GM19025 (cell line): Measurements from ENCODE around the gene ATL1.
"Not testable (repeated sequence)": the region's sequence is repeated elsewhere in the genome, so short reads cannot be mapped to it uniquely, and the experiment has no call there.

Source experiments
- ATAC-seq: cut with Tn5 transposase; IDR thresholded peaks from one replicate; pipeline ENCODE4 v1.9.1; 2021; ENCODE audit warnings: mild to moderate bottlenecking, low read depth, moderate library complexity; ENCODE audit not compliant: unreplicated experiment

Gene ATL1

DNA sequence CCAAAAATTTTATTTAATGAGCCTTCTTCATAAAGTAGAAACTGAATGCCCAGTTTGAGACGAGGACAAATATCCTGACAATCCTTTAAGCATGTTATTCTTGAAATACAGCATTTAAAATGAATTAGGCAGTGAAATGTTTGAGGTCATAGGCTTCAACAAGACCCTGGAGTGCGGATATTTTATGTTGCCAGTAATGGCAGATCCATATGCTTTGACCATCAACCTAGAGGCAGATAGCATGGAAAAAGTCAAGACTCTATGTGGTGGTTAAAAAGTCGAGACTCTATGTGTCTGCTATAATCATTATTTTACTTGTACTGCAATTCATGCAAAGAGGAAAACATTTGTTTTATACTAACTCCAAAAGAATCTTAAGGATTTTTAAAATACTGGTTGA, 25.5 kb upstream of the ATL1 start:
- no peak for ATAC-seq

DNA sequence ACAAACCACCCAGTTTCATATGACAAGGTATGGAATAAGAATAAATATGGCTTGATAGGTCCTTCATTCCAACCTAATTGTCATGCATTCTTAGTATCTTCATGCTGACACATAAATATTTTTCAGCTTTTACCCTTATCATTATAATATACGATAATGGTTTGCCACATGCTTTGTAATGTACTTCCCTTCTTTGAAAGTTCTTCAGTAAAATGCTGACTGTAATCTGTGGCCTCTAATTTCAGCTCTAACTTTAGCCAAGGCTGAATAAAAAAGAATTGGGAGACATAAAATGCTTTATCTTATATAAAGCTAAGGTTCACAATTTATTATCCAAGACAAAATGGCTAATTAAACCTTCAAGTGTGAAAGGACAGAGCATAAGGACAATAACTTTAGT, 24.9 kb upstream of the ATL1 start:
- no peak for ATAC-seq

GRCh38 chr14:50538034-50538433, 21.9 kb upstream of the ATL1 start:
- not testable (repeated sequence) for ATAC-seq

GRCh38 chr14:50539051-50539450, 20.9 kb upstream of the ATL1 start:
- no peak for ATAC-seq

- ATAC-seq, result no peak
Measured at GRCh38 chr14:50541159-50541567, 18.8 kb upstream of the ATL1 start.

DNA sequence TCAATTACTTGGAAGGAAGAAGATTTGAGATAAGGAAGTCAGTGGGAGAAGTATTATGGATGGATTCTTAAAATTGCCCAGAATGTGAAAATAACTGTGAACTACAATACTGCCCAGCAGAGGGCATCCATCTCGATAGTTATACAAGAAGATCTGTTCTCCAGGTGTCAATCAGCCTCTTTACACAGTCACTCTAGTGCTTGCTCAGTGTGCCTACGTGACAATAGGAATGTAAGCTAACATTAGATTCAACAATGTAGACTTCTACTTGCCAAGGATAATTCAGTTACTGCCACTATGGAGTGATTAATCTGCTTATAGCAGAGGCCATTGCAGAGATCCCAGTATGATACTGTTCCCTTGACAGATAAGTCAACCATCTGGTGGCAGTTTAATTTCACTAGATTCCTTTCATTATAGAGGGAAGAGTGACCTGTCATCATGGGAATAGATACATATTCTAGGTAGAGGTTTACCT, 17.0 kb upstream of the ATL1 start:
- no peak for ATAC-seq

- no peak for ATAC-seq
Measured at GRCh38 chr14:50544911-50545310, 15.0 kb upstream of the ATL1 start.

- ATAC-seq, result no peak
Measured at GRCh38 chr14:50545618-50546017, 14.3 kb upstream of the ATL1 start.

DNA sequence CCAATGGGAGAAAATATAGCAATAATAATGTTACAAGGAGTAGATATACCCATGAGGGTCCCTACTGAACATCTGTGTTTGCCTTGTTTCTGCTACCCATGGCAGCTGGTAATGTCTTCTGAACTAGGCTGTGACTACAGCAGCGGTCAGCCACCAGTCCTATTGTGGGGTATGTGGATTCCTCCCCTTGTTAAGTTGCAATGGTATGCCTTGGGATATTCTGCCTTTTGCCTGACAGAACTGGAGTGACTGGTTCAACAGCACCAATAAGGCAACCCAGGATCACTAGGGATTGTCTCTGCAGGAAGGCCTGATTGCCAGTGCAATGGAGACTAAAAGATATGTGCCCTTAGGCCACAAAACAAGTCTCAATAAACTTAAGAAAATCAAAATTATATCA, 9.7 kb upstream of the ATL1 start:
- ATAC-seq, result no peak

DNA sequence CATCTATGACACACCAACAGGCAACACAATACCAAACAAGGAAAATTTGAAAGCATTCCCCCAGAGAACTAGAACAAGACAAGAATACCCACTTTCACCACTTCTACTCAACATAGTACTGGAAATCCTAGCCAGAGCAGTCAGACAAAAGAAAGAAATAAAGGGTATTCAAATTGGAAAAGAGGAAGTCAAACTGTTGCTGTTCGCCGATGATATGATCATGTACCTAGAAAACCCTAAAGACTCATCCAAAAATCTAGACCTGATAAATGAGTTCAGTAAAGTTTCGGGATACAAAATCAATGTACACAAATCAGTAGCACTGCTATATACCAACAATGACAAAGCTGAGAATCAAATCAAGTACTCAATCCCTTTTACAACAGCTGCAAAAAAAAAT, 8.1 kb upstream of the ATL1 start:
- no peak for ATAC-seq

- not testable (repeated sequence) for ATAC-seq
Measured at GRCh38 chr14:50552796-50553195, 7.1 kb upstream of the ATL1 start.

- ATAC-seq, result no peak
Measured at GRCh38 chr14:50560931-50561285, 963 bp downstream of the ATL1 start.

DNA sequence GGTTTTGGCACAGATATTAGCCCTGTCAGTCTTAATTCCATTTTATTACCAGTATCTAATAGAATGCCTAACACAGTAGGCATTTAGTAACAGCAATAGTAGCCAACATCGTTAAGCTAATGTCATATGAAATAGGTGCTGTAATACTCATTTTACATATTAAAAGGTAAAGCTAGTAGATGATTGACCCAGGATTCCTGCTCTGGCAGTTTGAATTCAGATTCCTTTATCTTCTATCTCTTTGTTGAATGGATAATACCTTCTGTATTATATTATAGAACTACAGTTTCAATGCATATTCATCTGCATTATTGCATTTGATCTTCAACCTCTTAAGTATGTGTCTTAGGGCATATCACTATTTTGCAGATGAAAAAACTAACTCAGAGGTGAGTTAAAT, 2.9 kb downstream of the ATL1 start:
- ATAC-seq, result no peak

GRCh38 chr14:50569714-50570274, 9.8 kb downstream of the ATL1 start:
- no peak for ATAC-seq

DNA sequence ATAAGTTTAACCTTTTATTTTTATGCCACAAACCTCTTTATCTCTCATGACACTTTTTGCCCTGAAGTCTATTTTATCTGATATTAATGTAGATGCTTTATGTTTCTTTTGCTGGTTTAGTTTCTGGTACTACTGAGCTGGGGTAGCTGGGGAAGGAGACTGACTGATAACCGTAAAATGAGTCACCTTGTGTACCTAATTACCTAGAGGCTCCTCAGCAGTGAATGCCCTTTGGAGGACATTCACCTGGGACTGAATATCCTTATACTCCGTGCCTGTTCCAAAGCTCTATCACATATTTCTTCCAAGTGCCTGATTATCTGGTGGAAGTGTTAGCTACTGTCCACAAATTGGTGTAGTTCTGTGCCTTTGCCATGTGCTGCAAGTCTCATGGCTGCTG, 13.9 kb downstream of the ATL1 start:
- no peak for ATAC-seq

DNA sequence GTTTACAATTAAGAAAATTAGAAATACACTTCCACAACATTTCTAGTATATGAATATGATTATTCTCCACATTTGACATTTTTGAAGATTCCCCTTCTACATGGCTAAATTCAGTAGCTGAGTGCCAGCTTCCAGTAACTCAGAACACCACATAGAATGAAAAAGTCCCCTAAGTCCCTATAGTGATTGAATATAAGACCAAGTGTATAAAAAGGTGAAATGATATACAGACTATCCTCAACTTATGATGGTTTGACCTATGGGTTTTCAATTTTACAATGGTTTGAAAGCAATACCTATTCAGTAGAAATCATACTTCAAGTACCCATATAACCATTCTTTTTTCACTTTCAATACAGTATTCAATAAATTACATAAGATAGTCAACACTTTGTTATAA, 15.8 kb downstream of the ATL1 start:
- no peak for ATAC-seq

GRCh38 chr14:50577982-50578381, 18.0 kb downstream of the ATL1 start:
- no peak for ATAC-seq

DNA sequence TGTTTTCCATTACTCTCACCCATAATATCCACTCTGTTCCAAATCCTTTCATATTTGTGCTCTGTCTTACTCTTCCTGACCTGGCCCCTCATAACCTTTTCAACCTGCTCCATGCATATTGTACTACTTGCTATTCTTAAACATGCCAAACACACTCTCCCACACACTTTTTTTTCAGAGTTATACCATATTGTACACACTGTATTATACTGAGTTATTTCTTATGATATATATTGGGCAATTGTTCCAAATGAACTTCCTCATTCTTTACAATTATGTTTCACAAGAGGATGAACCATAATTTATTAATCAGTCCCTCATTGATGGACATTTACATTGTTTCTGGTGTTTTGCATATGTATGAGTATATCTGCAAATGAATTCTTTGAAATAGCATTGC, 18.5 kb downstream of the ATL1 start:
- no peak for ATAC-seq

- no peak for ATAC-seq
Measured at GRCh38 chr14:50590464-50590863, 30.5 kb downstream of the ATL1 start.

GRCh38 chr14:50594577-50595316, 34.8 kb downstream of the ATL1 start:
- ATAC-seq, result no peak

- ATAC-seq, result no peak
Measured at GRCh38 chr14:50598765-50599164, 38.8 kb downstream of the ATL1 start.

- no peak for ATAC-seq
Measured at GRCh38 chr14:50599700-50600444, 39.9 kb downstream of the ATL1 start.
